Mononuclear cell (primary cell): ENCODE results near the gene EPB41L5. TPM values are rescaled to one million over a fixed set of nuclear protein-coding genes. Genes with fewer than 3 reads are reported as not detected.
"Not testable (repeated sequence)": the region's sequence is repeated elsewhere in the genome, so short reads cannot be mapped to it uniquely, and the experiment has no call there.

Experiments
- H3K27me3 ChIP-seq: 2 replicates; pipeline ENCODE4 v1.6.0; 2011; ENCODE audit warnings: low read length, control low read depth; ENCODE audit not compliant: insufficient read depth
- H3K4me1 ChIP-seq: 2 replicates; pipeline ENCODE4 v1.5.1; 2011; ENCODE audit warnings: mild to moderate bottlenecking, low read length, control low read depth; ENCODE audit not compliant: insufficient read depth
- H3K4me3 ChIP-seq: 2 replicates; pipeline ENCODE4 v1.5.1; 2011; ENCODE audit warnings: mild to moderate bottlenecking, low read length, moderate library complexity
- H3K9me3 ChIP-seq: 2 replicates; pipeline ENCODE4 v1.5.1; 2011; ENCODE audit warnings: low read depth, mild to moderate bottlenecking, control low read depth, low read length
- total RNA-seq: library from RNA; depleted of rRNA; stranded (reverse); fragments of >200 nt; gene quantifications from one replicate; pipeline ENCODE4 v1.2.3, GENCODE V29; 2012

EPB41L5 gene
- total RNA-seq, 1 donor, result 7.1 TPM

- Histone ChIP-seq H3K4me1 (peaks cover 12% of the 10 kb centered on the region), H3K27me3 (peaks cover 10% of the 10 kb centered on the region)
These were observed 4.3 kb downstream of the EPB41L5 start for GRCh38 chr2:120017201-120017600.

GRCh38 chr2:120018549-120018948, 5.7 kb downstream of the EPB41L5 start:
- Histone ChIP-seq H3K4me3 (no peak overlapping the region), H3K4me1 (peaks cover 2% of the 10 kb centered on the region), H3K9me3 (no peaks in the 10 kb centered on the region), H3K27me3 (peaks cover 7% of the 10 kb centered on the region)

More at GRCh38 chr2:120017201-120017600, 4.3 kb downstream of the EPB41L5 start:
- Histone ChIP-seq H3K4me3 (no peak overlapping the region), H3K9me3 (no peaks in the 10 kb centered on the region)

GRCh38 chr2:120020554-120020953, 7.7 kb downstream of the EPB41L5 start:
- no peaks in the 10 kb centered on the region for H3K9me3 ChIP-seq
- H3K27me3 ChIP-seq, result no peaks in the 10 kb centered on the region
- H3K4me1 ChIP-seq, result no peaks in the 10 kb centered on the region
- no peak overlapping the region for H3K4me3 ChIP-seq

GRCh38 chr2:120022505-120022904, 9.6 kb downstream of the EPB41L5 start:
- H3K4me3 ChIP-seq, H3K27me3 ChIP-seq, H3K9me3 ChIP-seq, H3K4me1 ChIP-seq: not testable (repeated sequence)

- H3K27me3 ChIP-seq, result no peaks in the 10 kb centered on the region
- H3K4me1 ChIP-seq, result no peaks in the 10 kb centered on the region
- H3K9me3 ChIP-seq, result no peaks in the 10 kb centered on the region
- H3K4me3 ChIP-seq, result no peak overlapping the region
These were observed 14.0 kb downstream of the EPB41L5 start for GRCh38 chr2:120026890-120027289.

- Histone ChIP-seq H3K27me3 (no peaks in the 10 kb centered on the region), H3K9me3 (no peaks in the 10 kb centered on the region), H3K4me1 (no peaks in the 10 kb centered on the region), H3K4me3 (no peak overlapping the region)
These were observed 15.9 kb downstream of the EPB41L5 start for GRCh38 chr2:120028795-120029194.

GRCh38 chr2:120029672-120030640, 17.1 kb downstream of the EPB41L5 start:
- no peak overlapping the region for H3K4me3 ChIP-seq
- H3K9me3 ChIP-seq, result no peaks in the 10 kb centered on the region
- H3K4me1 ChIP-seq, result no peaks in the 10 kb centered on the region
- no peaks in the 10 kb centered on the region for H3K27me3 ChIP-seq

- Histone ChIP-seq H3K4me3 (no peak overlapping the region), H3K27me3 (no peaks in the 10 kb centered on the region), H3K4me1 (no peaks in the 10 kb centered on the region), H3K9me3 (no peaks in the 10 kb centered on the region)
These were observed 19.4 kb downstream of the EPB41L5 start for GRCh38 chr2:120032297-120032696.

GRCh38 chr2:120034027-120034426, 21.1 kb downstream of the EPB41L5 start:
- Histone ChIP-seq H3K27me3 (no peaks in the 10 kb centered on the region), H3K4me1 (no peaks in the 10 kb centered on the region), H3K4me3 (no peak overlapping the region), H3K9me3 (no peaks in the 10 kb centered on the region)

- Histone ChIP-seq H3K4me3 (no peak overlapping the region), H3K27me3 (no peaks in the 10 kb centered on the region), H3K9me3 (no peaks in the 10 kb centered on the region), H3K4me1 (no peaks in the 10 kb centered on the region)
These were observed 21.7 kb downstream of the EPB41L5 start for GRCh38 chr2:120034621-120035020.

- Histone ChIP-seq H3K4me3 (no peak overlapping the region), H3K9me3 (no peaks in the 10 kb centered on the region), H3K27me3 (no peaks in the 10 kb centered on the region), H3K4me1 (no peaks in the 10 kb centered on the region)
These were observed 23.3 kb downstream of the EPB41L5 start for GRCh38 chr2:120036145-120036544.

- no peaks in the 10 kb centered on the region for H3K27me3 ChIP-seq
- H3K4me3 ChIP-seq, result no peak overlapping the region
- no peaks in the 10 kb centered on the region for H3K4me1 ChIP-seq
- H3K9me3 ChIP-seq, result no peaks in the 10 kb centered on the region
These were observed 25.2 kb downstream of the EPB41L5 start for GRCh38 chr2:120037995-120038541.

GRCh38 chr2:120042359-120042758, 29.5 kb downstream of the EPB41L5 start:
- H3K27me3 ChIP-seq, result no peaks in the 10 kb centered on the region
- no peak overlapping the region for H3K4me3 ChIP-seq
- H3K9me3 ChIP-seq, result no peaks in the 10 kb centered on the region
- no peaks in the 10 kb centered on the region for H3K4me1 ChIP-seq

- no peaks in the 10 kb centered on the region for H3K9me3 ChIP-seq
- H3K27me3 ChIP-seq, result no peaks in the 10 kb centered on the region
- no peak overlapping the region for H3K4me3 ChIP-seq
- no peaks in the 10 kb centered on the region for H3K4me1 ChIP-seq
These were observed 31.5 kb downstream of the EPB41L5 start for GRCh38 chr2:120044336-120044735.

GRCh38 chr2:120045775-120046174, 32.9 kb downstream of the EPB41L5 start:
- H3K27me3 ChIP-seq, H3K9me3 ChIP-seq, H3K4me1 ChIP-seq, H3K4me3 ChIP-seq: not testable (repeated sequence)

- not testable (repeated sequence) for H3K9me3 ChIP-seq, H3K4me1 ChIP-seq, H3K27me3 ChIP-seq, H3K4me3 ChIP-seq
These were observed 33.4 kb downstream of the EPB41L5 start for GRCh38 chr2:120046252-120046651.
